Stimulated activated CD4-positive, alpha-beta T cell treated with anti-CD3 and anti-CD28 coated beads, Interleukin-2, amount 100 ng/mL, for 48 hours (primary cell): ENCODE measurements around the gene BICDL2.

ENCODE experiments used
- DNase-seq, 2 donors: peaks; one replicate each; pipeline ENCODE4 v3.0.0-alpha.2; 2020

BICDL2 gene

GRCh38 chr16:3045758-3046640 is 9.3 kb upstream of the BICDL2 start, which contains the start of gene MMP25:
MMP25 (plus strand) TSS chr16:3046561; CDS start chr16:3046918, 357 bp downstream.
- DNase-seq = no peak

GRCh38 chr16:3044708-3045107 is 8.0 kb upstream of the BICDL2 start:
- no peak for DNase-seq

GRCh38 chr16:3042376-3042775 is 5.6 kb upstream of the BICDL2 start:
- DNase-seq = no peak

GRCh38 chr16:3038896-3039295 is 2.2 kb upstream of the BICDL2 start:
- no peak for DNase-seq

- no peak for DNase-seq
These were observed 1.5 kb upstream of the BICDL2 start for GRCh38 chr16:3038256-3038655.

- no peak for DNase-seq
These were observed 595 bp downstream of the BICDL2 start for GRCh38 chr16:3035972-3036725.

- DNase-seq = no peak
These were observed 1.3 kb downstream of the BICDL2 start for GRCh38 chr16:3035289-3035971.

- DNase-seq = no peak
These were observed 4.1 kb downstream of the BICDL2 start for GRCh38 chr16:3032624-3033023.

- no peak for DNase-seq
These were observed 6.2 kb downstream of the BICDL2 start for GRCh38 chr16:3030222-3031212.

- DNase-seq = peak in 1 of 2 donors; percentile 48
These were observed 7.1 kb downstream of the BICDL2 start for GRCh38 chr16:3029491-3030221.

- DNase-seq = no peak
These were observed 7.9 kb downstream of the BICDL2 start for GRCh38 chr16:3028716-3029319.

GRCh38 chr16:3027983-3028715 is 8.6 kb downstream of the BICDL2 start:
- peak; percentile 93 to 96 for DNase-seq

- DNase-seq = no peak
These were observed 9.3 kb downstream of the BICDL2 start for GRCh38 chr16:3027489-3027795.

GRCh38 chr16:3026609-3027488 is 9.9 kb downstream of the BICDL2 start:
- no peak for DNase-seq

- no peak for DNase-seq
These were observed 10.8 kb downstream of the BICDL2 start for GRCh38 chr16:3026003-3026378.

GRCh38 chr16:3025032-3026002 is 11.4 kb downstream of the BICDL2 start:
- no peak for DNase-seq

GRCh38 chr16:3023669-3024478 is 12.9 kb downstream of the BICDL2 start, which contains the start of the genes HCFC1R1 and THOC6:
HCFC1R1 (minus strand) TSS chr16:3023942; CDS start chr16:3023941, 1 bp downstream.
THOC6 (plus strand) TSS chr16:3024035; CDS start chr16:3024327, 292 bp downstream.
- DNase-seq = peak; percentile 90 to 92
